Hepatocyte (in vitro differentiated cells): ENCODE measurements around the gene HTR4. TPM values are rescaled to one million over a fixed set of nuclear protein-coding genes. Genes with fewer than 3 reads are reported as not detected.

Experiments used
- DNase-seq: peaks from one replicate; pipeline ENCODE4 v3.0.0-alpha.2; 2016; ENCODE audit warnings: low spot score
- H2AFZ ChIP-seq: fragments of 200-600 bp; sonication (generic); 2 replicates; pipeline ENCODE4 v1.6.0; 2016; ENCODE audit warnings: antibody characterized with exemption, mild to moderate bottlenecking
- H3K27ac ChIP-seq: fragments of 200-600 bp; sonication (generic); 2 replicates; pipeline ENCODE4 v1.5.1; 2016; ENCODE audit warnings: mild to moderate bottlenecking
- H3K27me3 ChIP-seq: fragments of 200-600 bp; sonication (generic); 2 replicates; pipeline ENCODE4 v1.6.1; 2016
- H3K36me3 ChIP-seq: fragments of 200-600 bp; sonication (generic); replicated peaks from 2 replicates; pipeline ENCODE4 v1.5.1; 2016; ENCODE audit warnings: low read depth; ENCODE audit not compliant: insufficient read depth
- H3K4me1 ChIP-seq: fragments of 200-600 bp; sonication (generic); 2 replicates; pipeline ENCODE4 v1.5.1; 2016; ENCODE audit warnings: mild to moderate bottlenecking, moderate library complexity; ENCODE audit not compliant: insufficient read depth
- H3K4me2 ChIP-seq: fragments of 200-600 bp; sonication (generic); 2 replicates; pipeline ENCODE4 v1.6.0; 2016
- H3K4me3 ChIP-seq: fragments of 200-600 bp; sonication (generic); 2 replicates; pipeline ENCODE4 v1.5.1; 2016; ENCODE audit warnings: mild to moderate bottlenecking
- H3K79me2 ChIP-seq: fragments of 200-600 bp; sonication (generic); 2 replicates; pipeline ENCODE4 v1.6.0; 2017; ENCODE audit warnings: mild to moderate bottlenecking
- H3K9me2 ChIP-seq: fragments of 200-600 bp; sonication (generic); replicated peaks from 2 replicates; pipeline ENCODE4 v1.6.0; 2017; ENCODE audit warnings: mild to moderate bottlenecking; ENCODE audit not compliant: insufficient read depth
- H3K9me3 ChIP-seq: fragments of 200-600 bp; sonication (generic); 2 replicates; pipeline ENCODE4 v1.5.1; 2016; ENCODE audit warnings: low read depth, mild to moderate bottlenecking
- H4K20me1 ChIP-seq: fragments of 200-600 bp; sonication (generic); 2 replicates; pipeline ENCODE4 v1.6.0; 2016; ENCODE audit warnings: mild to moderate bottlenecking; ENCODE audit not compliant: insufficient read depth, poor library complexity, severe bottlenecking
- CTCF ChIP-seq: fragments of 200-600 bp; sonication (generic); IDR thresholded peaks from 2 replicates; pipeline ENCODE4 v1.5.1; 2016; ENCODE audit warnings: antibody characterized with exemption, mild to moderate bottlenecking; ENCODE audit not compliant: poor library complexity
- EZH2 ChIP-seq: fragments of 200-600 bp; sonication (generic); IDR thresholded peaks from 2 replicates; pipeline ENCODE4 v1.6.1; 2016; ENCODE audit warnings: antibody characterized with exemption, mild to moderate bottlenecking, borderline replicate concordance
- EZH2phosphoT487 ChIP-seq: fragments of 200-600 bp; sonication (generic); IDR thresholded peaks from one replicate; pipeline ENCODE4 v1.6.1; 2018; ENCODE audit warnings: antibody characterized with exemption, mild to moderate bottlenecking, low read depth, moderate library complexity; ENCODE audit not compliant: unreplicated experiment, severe bottlenecking
- WGBS: methylation state at CpG from one replicate; pipeline ENCODE4 v1.1.6; 2016; ENCODE audit warnings: low lambda C conversion rate; ENCODE audit errors: missing lambda C conversion rate; 5-methylcytosine and 5-hydroxymethylcytosine counted together
- polyA plus RNA-seq: library from polyadenylated mRNA; unstranded; fragments of >200 nt; fragmentation: Nextera tagmentation; extraction: Ambion mirVana; gene quantifications from 2 replicates; pipeline ENCODE4 v1.2.1, GENCODE V29; 2016
- total RNA-seq: library from RNA; depleted of rRNA; stranded (reverse); fragments of >200 nt; gene quantifications from 2 replicates; pipeline ENCODE4 v1.2.3, GENCODE V29; 2014

The HTR4 gene
- total and polyA plus RNA-seq, 2 experiments from 2014 or later = 0.29 to 2.3 TPM

- peaks cover 11% of the 10 kb centered on the region for H3K4me1 ChIP-seq
- no peaks in the 10 kb centered on the region for H3K27me3 ChIP-seq
- no peak overlapping the region for H2AFZ ChIP-seq
- WGBS = 68% methylated on average over 3 of the region's 3 CpGs
- DNase-seq = no peak
- H3K4me3 ChIP-seq = no peak overlapping the region
- H3K36me3 ChIP-seq = no peaks in the 10 kb centered on the region
- no peaks in the 10 kb centered on the region for H3K79me2 ChIP-seq
- H3K9me3 ChIP-seq = no peaks in the 10 kb centered on the region
- TF ChIP-seq EZH2 (no peak), EZH2phosphoT487 (no peak), CTCF (no peak)
- no peaks in the 10 kb centered on the region for H4K20me1 ChIP-seq
- no peaks in the 10 kb centered on the region for H3K9me2 ChIP-seq
- no peak overlapping the region for H3K4me2 ChIP-seq
- no peak overlapping the region for H3K27ac ChIP-seq
Measured at GRCh38 chr5:148619484-148619883, 34.8 kb downstream of the HTR4 start.

GRCh38 chr5:148615644-148616275, 38.6 kb downstream of the HTR4 start:
- H3K4me2 ChIP-seq = no peak overlapping the region
- no peaks in the 10 kb centered on the region for H3K27me3 ChIP-seq
- no peaks in the 10 kb centered on the region for H3K79me2 ChIP-seq
- TF ChIP-seq CTCF (no peak), EZH2phosphoT487 (no peak), EZH2 (no peak)
- H3K4me3 ChIP-seq = no peak overlapping the region
- H2AFZ ChIP-seq = no peak overlapping the region
- no peak for DNase-seq
- no peaks in the 10 kb centered on the region for H3K9me2 ChIP-seq
- H3K4me1 ChIP-seq = no peaks in the 10 kb centered on the region
- no peak overlapping the region for H3K27ac ChIP-seq
- no peaks in the 10 kb centered on the region for H3K9me3 ChIP-seq
- WGBS = 61% methylated on average over 4 of the region's 4 CpGs
- no peaks in the 10 kb centered on the region for H3K36me3 ChIP-seq
- no peaks in the 10 kb centered on the region for H4K20me1 ChIP-seq

GRCh38 chr5:148607406-148607805, 46.9 kb downstream of the HTR4 start:
- H2AFZ ChIP-seq = no peak overlapping the region
- DNase-seq = no peak
- no peaks in the 10 kb centered on the region for H3K9me2 ChIP-seq
- H3K27me3 ChIP-seq = no peaks in the 10 kb centered on the region
- no peaks in the 10 kb centered on the region for H3K4me1 ChIP-seq
- H3K4me3 ChIP-seq = no peak overlapping the region
- H3K79me2 ChIP-seq = no peaks in the 10 kb centered on the region
- no peak overlapping the region for H3K4me2 ChIP-seq
- H3K36me3 ChIP-seq = no peaks in the 10 kb centered on the region
- TF ChIP-seq EZH2phosphoT487 = no peak
- TF ChIP-seq CTCF = no peak
- TF ChIP-seq EZH2 = no peak
- no peak overlapping the region for H3K27ac ChIP-seq
- no peaks in the 10 kb centered on the region for H4K20me1 ChIP-seq
- H3K9me3 ChIP-seq = no peaks in the 10 kb centered on the region

GRCh38 chr5:148606296-148606695, 48.0 kb downstream of the HTR4 start:
- Histone ChIP-seq H3K9me3 (no peaks in the 10 kb centered on the region), H3K4me2 (no peak overlapping the region), H3K27me3 (no peaks in the 10 kb centered on the region), H3K36me3 (no peaks in the 10 kb centered on the region), H3K79me2 (no peaks in the 10 kb centered on the region), H3K27ac (no peak overlapping the region), H3K4me1 (no peaks in the 10 kb centered on the region), H4K20me1 (no peaks in the 10 kb centered on the region), H3K9me2 (no peaks in the 10 kb centered on the region), H3K4me3 (no peak overlapping the region), H2AFZ (no peak overlapping the region)
- DNase-seq = no peak
- TF ChIP-seq EZH2 (no peak), EZH2phosphoT487 (no peak), CTCF (no peak)
